ENCODE measurements around the gene GDPD4.

GRCh38 chr11:77200351-77201268, 100.9 kb downstream of the GDPD4 start:
- no peak for TF ChIP-seq CTCF (IDR thresholded peaks at IDR 0.05)
- no peak for TF ChIP-seq EP300 (IDR thresholded peaks at IDR 0.05; ENCODE audit: low read depth)
- TF ChIP-seq POLR2AphosphoS5 (IDR thresholded peaks at IDR 0.05) = no peak
- no peak for TF ChIP-seq POLR2A (IDR thresholded peaks at IDR 0.05)

All from transverse colon (tissue), 4 donors.